A549 (cell line): Measurements from ENCODE around the gene PRPF8. TPM values are rescaled to one million over a fixed set of nuclear protein-coding genes. Genes with fewer than 3 reads are reported as not detected.

Experiments
- ATAC-seq, 2 experiments: fragments of 200-7000 bp in 1 of 2; fragments of >200 bp in 1 of 2; cut with Nextera tagmentation in 1 of 2; cut with Tn5 transposase in 1 of 2; 3 replicates each; pipeline versions ENCODE4 v1.8.0 to v1.9.1; 2018 to 2020; ENCODE audit warnings: mild to moderate bottlenecking in 1 of 2, moderate library complexity in 1 of 2
- CTCF ChIA-PET: fragments of 300-600 bp; sonication (Branson Sonifier 250); formaldehyde crosslinking; extraction: SDS; loops from one replicate; lab custom pipeline; 2021; ENCODE audit warnings: antibody characterized with exemption, inconsistent platforms; lab: Yijun Ruan, JAX
- POLR2A ChIA-PET: fragments of 350-600 bp; formaldehyde crosslinking; extraction: SDS; loops from one replicate; lab custom pipeline; 2021; ENCODE audit warnings: antibody characterized with exemption, inconsistent platforms; lab: Yijun Ruan, JAX
- DNase-seq, 2 experiments: peaks; one replicate each; pipeline versions ENCODE4 v3.0.0 to v3.0.0-alpha.2; 2011 to 2016; ENCODE audit warnings: low read depth in 1 of 2, low spot score in 1 of 2
- FAIRE-seq: peaks from 2 replicates; lab custom pipeline; 2011; peaks lifted over from hg19 to GRCh38; lab: Jason Lieb, UNC
- H3K27ac ChIP-seq, 2 experiments: fragments of >200 bp; sonication (Bioruptor Twin); formaldehyde crosslinking; 3 replicates each; pipeline ENCODE4 v1.5.1; 2016 to 2017
- H3K4me1 ChIP-seq: fragments of >200 bp; sonication (Bioruptor Twin); formaldehyde crosslinking; 3 replicates; pipeline ENCODE4 v1.6.1; 2016
- H3K4me2 ChIP-seq: fragments of >200 bp; sonication (Bioruptor Twin); formaldehyde crosslinking; 3 replicates; pipeline ENCODE4 v1.6.1; 2016
- H3K4me3 ChIP-seq: fragments of >200 bp; sonication (Bioruptor Twin); formaldehyde crosslinking; 3 replicates; pipeline ENCODE4 v1.5.1; 2016
- H3K9me3 ChIP-seq: fragments of >200 bp; sonication (Bioruptor Twin); formaldehyde crosslinking; 3 replicates; pipeline ENCODE4 v1.6.1; 2016
- CBX2 ChIP-seq: fragments of 200-600 bp; sonication (generic); IDR thresholded peaks from 2 replicates; pipeline ENCODE4 v1.6.1; 2016; ENCODE audit warnings: low read depth, mild to moderate bottlenecking, borderline replicate concordance
- CBX8 ChIP-seq: fragments of 200-600 bp; sonication (generic); IDR thresholded peaks from 2 replicates; pipeline ENCODE4 v1.6.1; 2016
- CTCF ChIP-seq: fragments of >200 bp; sonication (Bioruptor Twin); formaldehyde crosslinking; IDR thresholded peaks from 3 replicates; pipeline ENCODE4 v1.5.1; 2016
- EHMT2 ChIP-seq: fragments of 200-600 bp; sonication (generic); IDR thresholded peaks from 2 replicates; pipeline ENCODE4 v1.6.1; 2016; ENCODE audit warnings: antibody characterized with exemption, low read depth, mild to moderate bottlenecking, moderate library complexity
- FOXS1 ChIP-seq: fragments of 250-450 bp; sonication (Bioruptor Pico); IDR thresholded peaks from 2 replicates; pipeline ENCODE4 v1.5.0; 2020; ENCODE audit warnings: mild to moderate bottlenecking, moderate library complexity
- HEYL ChIP-seq: fragments of 250-450 bp; sonication (Bioruptor Pico); IDR thresholded peaks from 2 replicates; pipeline ENCODE4 v1.8.0; 2021; ENCODE audit warnings: mild to moderate bottlenecking, moderate library complexity
- HOXA7 ChIP-seq: fragments of 250-450 bp; sonication (Bioruptor Pico); IDR thresholded peaks from 2 replicates; pipeline ENCODE4 v1.5.0; 2020; ENCODE audit warnings: mild to moderate bottlenecking, moderate library complexity
- HOXB5 ChIP-seq: fragments of 250-450 bp; sonication (Bioruptor Pico); IDR thresholded peaks from 2 replicates; pipeline ENCODE4 v1.5.0; 2020; ENCODE audit warnings: mild to moderate bottlenecking, moderate library complexity
- JUNB ChIP-seq: fragments of >200 bp; sonication (Bioruptor Twin); formaldehyde crosslinking; IDR thresholded peaks from 2 replicates; pipeline ENCODE4 v1.6.1; 2016
- KDM1A ChIP-seq: fragments of 200-600 bp; sonication (generic); IDR thresholded peaks from 2 replicates; pipeline ENCODE4 v1.6.1; 2016; ENCODE audit warnings: low read depth, mild to moderate bottlenecking
- MYC ChIP-seq: IDR thresholded peaks from 2 replicates; pipeline ENCODE4 v1.6.1; 2012; ENCODE audit warnings: mild to moderate bottlenecking, inconsistent platforms, low read length, improper control_type of control experiment, borderline replicate concordance
- NR3C1 ChIP-seq: fragments of >200 bp; sonication (Bioruptor Twin); formaldehyde crosslinking; IDR thresholded peaks from 3 replicates; pipeline ENCODE4 v1.6.1; 2017
- PHF8 ChIP-seq: fragments of 200-600 bp; sonication (generic); IDR thresholded peaks from 2 replicates; pipeline ENCODE4 v1.6.1; 2016; ENCODE audit warnings: low read depth, mild to moderate bottlenecking, antibody characterized with exemption, moderate library complexity, borderline replicate concordance
- RAD21 ChIP-seq, 2 experiments: fragments of >200 bp in 1 of 2; sonication (Bioruptor Twin) in 1 of 2; formaldehyde crosslinking in 1 of 2; IDR thresholded peaks in 1 of 2; conservative IDR thresholded peaks in 1 of 2; 2 replicates in 1 of 2; 3 replicates in 1 of 2; pipeline ENCODE4 v1.6.1; 2012 to 2018; ENCODE audit warnings: inconsistent platforms in 1 of 2
- RARB ChIP-seq: fragments of 250-450 bp; sonication (Bioruptor Pico); IDR thresholded peaks from 2 replicates; pipeline ENCODE4 v1.8.0; 2021; ENCODE audit warnings: mild to moderate bottlenecking, moderate library complexity
- RCOR1 ChIP-seq: fragments of 150-350 bp; IDR thresholded peaks from 2 replicates; pipeline ENCODE4 v1.6.1; 2014; ENCODE audit warnings: antibody characterized with exemption, low read length, low read depth
- RFX5 ChIP-seq: fragments of 450-650 bp; IDR thresholded peaks from 2 replicates; pipeline ENCODE4 v1.7.1; 2014; ENCODE audit warnings: antibody characterized with exemption, mild to moderate bottlenecking, moderate library complexity
- SREBF2 ChIP-seq: fragments of 450-650 bp; IDR thresholded peaks from 2 replicates; pipeline ENCODE4 v1.6.1; 2014; ENCODE audit warnings: mild to moderate bottlenecking, moderate library complexity
- TFCP2L1 ChIP-seq: fragments of 250-450 bp; sonication (Bioruptor Pico); IDR thresholded peaks from 2 replicates; pipeline ENCODE4 v1.5.0; 2021; ENCODE audit warnings: mild to moderate bottlenecking
- TP53 ChIP-seq: fragments of 250-450 bp; sonication (Bioruptor Pico); IDR thresholded peaks from 2 replicates; pipeline ENCODE4 v1.5.0; 2021; ENCODE audit warnings: mild to moderate bottlenecking, moderate library complexity
- USF2 ChIP-seq: fragments of 450-650 bp; IDR thresholded peaks from 2 replicates; pipeline ENCODE4 v1.6.1; 2014; ENCODE audit warnings: antibody characterized with exemption
- ZFP36 ChIP-seq: fragments of 450-650 bp; IDR thresholded peaks from 2 replicates; pipeline ENCODE4 v1.6.1; 2014; ENCODE audit warnings: borderline replicate concordance; ENCODE audit not compliant: partially characterized antibody
- ZSCAN20 ChIP-seq: fragments of 250-450 bp; sonication (Bioruptor Pico); IDR thresholded peaks from 2 replicates; pipeline ENCODE4 v1.8.0; 2022; ENCODE audit warnings: mild to moderate bottlenecking, moderate library complexity
- WGBS: methylation state at CpG from one replicate; pipeline ENCODE4 v1.1.6; 2017; ENCODE audit errors: missing lambda C conversion rate; 5-methylcytosine and 5-hydroxymethylcytosine counted together
- polyA plus RNA-seq, 4 experiments: library from polyadenylated mRNA; depleted of rRNA in 3 of 4; stranded (reverse); fragments of >200 nt; fragmentation: RNase III in 1 of 4; extraction: RNeasy Plus Mini Kit Qiagen cat#74134 plus additional on column Dnase treatment in 1 of 4; gene quantifications; 2 replicates in 3 of 4; 3 replicates in 1 of 4; pipeline ENCODE4 v1.2.3, GENCODE V29; 2011 to 2017
- TF ChIP-seq, protein P1 (sequence below): fragments of 200-600 bp; sonication (generic); IDR thresholded peaks from 2 replicates; pipeline ENCODE4 v1.6.1; 2016; ENCODE audit warnings: antibody characterized with exemption, mild to moderate bottlenecking, moderate library complexity
- TF ChIP-seq, protein P2 (sequence below): fragments of >200 bp; sonication (Bioruptor Twin); formaldehyde crosslinking; IDR thresholded peaks from 3 replicates; pipeline ENCODE4 v1.6.1; 2016
- TF ChIP-seq, protein P3 (sequence below): fragments of 250-450 bp; sonication (Bioruptor Pico); IDR thresholded peaks from 2 replicates; pipeline ENCODE4 v1.5.0; 2021; ENCODE audit warnings: mild to moderate bottlenecking, moderate library complexity, borderline replicate concordance
- TF ChIP-seq, protein P4 (sequence below): fragments of >200 bp; sonication (Bioruptor Twin); formaldehyde crosslinking; IDR thresholded peaks from 2 replicates; pipeline ENCODE4 v1.6.1; 2016
- TF ChIP-seq, protein P5 (sequence below): fragments of 150-350 bp; IDR thresholded peaks from 2 replicates; pipeline ENCODE4 v1.6.1; 2014; ENCODE audit warnings: low read depth, mild to moderate bottlenecking, low read length

The PRPF8 gene
- polyA plus RNA-seq, 2 of the 4 experiments (the other 2 are of a cell fraction) = 234 to 263 TPM

DNA sequence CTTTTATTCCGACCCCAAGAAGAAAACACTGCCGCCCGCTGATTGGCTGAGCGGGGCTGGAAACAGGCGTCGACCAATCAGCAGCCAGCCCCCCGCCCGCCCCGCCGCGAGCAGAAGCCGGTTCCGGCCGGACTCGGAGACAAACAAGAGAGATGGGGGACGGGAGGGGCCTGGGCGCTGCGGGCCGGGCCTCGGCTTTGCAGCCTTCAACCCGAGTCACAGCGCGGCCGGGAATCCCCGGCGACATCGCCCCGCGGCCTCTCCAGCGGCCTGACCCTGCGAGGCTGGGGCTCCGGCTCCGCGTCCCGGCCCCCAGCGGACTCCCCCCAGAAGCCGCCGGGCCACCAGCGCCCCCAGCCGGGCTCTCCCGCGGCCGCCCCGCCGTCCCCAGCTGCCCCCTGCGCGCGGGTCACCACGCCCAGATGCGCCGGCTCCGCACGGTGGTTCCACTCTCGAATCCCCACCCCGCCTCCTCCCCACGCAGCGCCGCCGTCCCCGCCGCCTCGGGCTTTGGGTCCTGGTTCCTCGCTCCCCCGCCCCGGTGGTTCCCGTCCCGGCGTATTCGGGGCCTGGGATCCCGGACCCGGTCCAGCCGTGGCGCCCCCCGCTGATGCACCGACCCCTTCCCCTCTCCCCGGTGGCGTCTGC is 55.7 kb downstream of the PRPF8 start:
- H3K4me3 ChIP-seq = peak overlapping the region; percentile 71
- no peaks in the 10 kb centered on the region for H3K9me3 ChIP-seq
- H3K27ac ChIP-seq = peak overlapping the region; percentile 80 to 88
- ChIA-PET POLR2A (interaction anchor here (0.6 to 3.4 kb wide), 13 partner anchors 11 to 141 kb away, joined by 3 to 49 read pairs (median 9); partner anchors contain the start of genes INPP5K and PITPNA), CTCF (interaction anchor here (0.7 to 14.7 kb wide), 30 partner anchors 10 to 357 kb away, joined by 3 to 497 read pairs (median 10); partner anchors contain the start of genes INPP5K, MYO1C, PITPNA and RILP)
- H3K4me1 ChIP-seq = 0 out of 3 replicates have a peak, but pooled peaks cover 4% of the 10 kb centered on the region
- 1% methylated on average over 27 of the region's 77 CpGs for WGBS
- ATAC-seq (peak; percentile 85 to 88), DNase-seq (peak; percentile 97 to 100), FAIRE-seq (no peak)
- peak overlapping the region; percentile 95 for H3K4me2 ChIP-seq
- TF ChIP-seq CTCF = peak; percentile 62
- peak; percentile 53; the same call in 1 of the 2 replicates for TF ChIP-seq PHF8
- no peak for TF ChIP-seq ZSCAN20 (CRISPR knock-in tag)
- TF ChIP-seq HEYL = no peak
- TF ChIP-seq, protein P1, sequence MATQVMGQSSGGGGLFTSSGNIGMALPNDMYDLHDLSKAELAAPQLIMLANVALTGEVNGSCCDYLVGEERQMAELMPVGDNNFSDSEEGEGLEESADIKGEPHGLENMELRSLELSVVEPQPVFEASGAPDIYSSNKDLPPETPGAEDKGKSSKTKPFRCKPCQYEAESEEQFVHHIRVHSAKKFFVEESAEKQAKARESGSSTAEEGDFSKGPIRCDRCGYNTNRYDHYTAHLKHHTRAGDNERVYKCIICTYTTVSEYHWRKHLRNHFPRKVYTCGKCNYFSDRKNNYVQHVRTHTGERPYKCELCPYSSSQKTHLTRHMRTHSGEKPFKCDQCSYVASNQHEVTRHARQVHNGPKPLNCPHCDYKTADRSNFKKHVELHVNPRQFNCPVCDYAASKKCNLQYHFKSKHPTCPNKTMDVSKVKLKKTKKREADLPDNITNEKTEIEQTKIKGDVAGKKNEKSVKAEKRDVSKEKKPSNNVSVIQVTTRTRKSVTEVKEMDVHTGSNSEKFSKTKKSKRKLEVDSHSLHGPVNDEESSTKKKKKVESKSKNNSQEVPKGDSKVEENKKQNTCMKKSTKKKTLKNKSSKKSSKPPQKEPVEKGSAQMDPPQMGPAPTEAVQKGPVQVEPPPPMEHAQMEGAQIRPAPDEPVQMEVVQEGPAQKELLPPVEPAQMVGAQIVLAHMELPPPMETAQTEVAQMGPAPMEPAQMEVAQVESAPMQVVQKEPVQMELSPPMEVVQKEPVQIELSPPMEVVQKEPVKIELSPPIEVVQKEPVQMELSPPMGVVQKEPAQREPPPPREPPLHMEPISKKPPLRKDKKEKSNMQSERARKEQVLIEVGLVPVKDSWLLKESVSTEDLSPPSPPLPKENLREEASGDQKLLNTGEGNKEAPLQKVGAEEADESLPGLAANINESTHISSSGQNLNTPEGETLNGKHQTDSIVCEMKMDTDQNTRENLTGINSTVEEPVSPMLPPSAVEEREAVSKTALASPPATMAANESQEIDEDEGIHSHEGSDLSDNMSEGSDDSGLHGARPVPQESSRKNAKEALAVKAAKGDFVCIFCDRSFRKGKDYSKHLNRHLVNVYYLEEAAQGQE = peak; percentile 59
- TF ChIP-seq CBX8 = no peak
- TF ChIP-seq SREBF2 = no peak
- no peak for TF ChIP-seq TP53
- TF ChIP-seq NR3C1 = no peak
- no peak for TF ChIP-seq KDM1A
- TF ChIP-seq USF2 = no peak
- TF ChIP-seq TFCP2L1 = no peak
- TF ChIP-seq ZFP36 = no peak
- TF ChIP-seq RAD21 (conservative IDR thresholded peaks at IDR 0.05 in 1 of 2, IDR thresholded peaks at IDR 0.05 in 1 of 2) = peak; percentile 38 to 84; a peak in 4 of 5 replicates
- no peak for TF ChIP-seq HOXA7
- no peak for TF ChIP-seq HOXB5 (CRISPR knock-in tag)
- TF ChIP-seq RARB = no peak
- 0 out of 2 replicates have a peak, but pooled peaks have one; percentile 5 for TF ChIP-seq RCOR1
- TF ChIP-seq FOXS1 (CRISPR knock-in tag) = no peak
- no peak for TF ChIP-seq CBX2
- TF ChIP-seq JUNB = no peak
- TF ChIP-seq MYC = no peak
- TF ChIP-seq, protein P2, sequence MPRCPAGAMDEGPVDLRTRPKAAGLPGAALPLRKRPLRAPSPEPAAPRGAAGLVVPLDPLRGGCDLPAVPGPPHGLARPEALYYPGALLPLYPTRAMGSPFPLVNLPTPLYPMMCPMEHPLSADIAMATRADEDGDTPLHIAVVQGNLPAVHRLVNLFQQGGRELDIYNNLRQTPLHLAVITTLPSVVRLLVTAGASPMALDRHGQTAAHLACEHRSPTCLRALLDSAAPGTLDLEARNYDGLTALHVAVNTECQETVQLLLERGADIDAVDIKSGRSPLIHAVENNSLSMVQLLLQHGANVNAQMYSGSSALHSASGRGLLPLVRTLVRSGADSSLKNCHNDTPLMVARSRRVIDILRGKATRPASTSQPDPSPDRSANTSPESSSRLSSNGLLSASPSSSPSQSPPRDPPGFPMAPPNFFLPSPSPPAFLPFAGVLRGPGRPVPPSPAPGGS = peak; percentile 79; the same call in 2 of the 3 replicates
- TF ChIP-seq, protein P3, sequence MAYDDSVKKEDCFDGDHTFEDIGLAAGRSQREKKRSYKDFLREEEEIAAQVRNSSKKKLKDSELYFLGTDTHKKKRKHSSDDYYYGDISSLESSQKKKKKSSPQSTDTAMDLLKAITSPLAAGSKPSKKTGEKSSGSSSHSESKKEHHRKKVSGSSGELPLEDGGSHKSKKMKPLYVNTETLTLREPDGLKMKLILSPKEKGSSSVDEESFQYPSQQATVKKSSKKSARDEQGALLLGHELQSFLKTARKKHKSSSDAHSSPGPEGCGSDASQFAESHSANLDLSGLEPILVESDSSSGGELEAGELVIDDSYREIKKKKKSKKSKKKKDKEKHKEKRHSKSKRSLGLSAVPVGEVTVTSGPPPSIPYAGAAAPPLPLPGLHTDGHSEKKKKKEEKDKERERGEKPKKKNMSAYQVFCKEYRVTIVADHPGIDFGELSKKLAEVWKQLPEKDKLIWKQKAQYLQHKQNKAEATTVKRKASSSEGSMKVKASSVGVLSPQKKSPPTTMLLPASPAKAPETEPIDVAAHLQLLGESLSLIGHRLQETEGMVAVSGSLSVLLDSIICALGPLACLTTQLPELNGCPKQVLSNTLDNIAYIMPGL = no peak
- TF ChIP-seq, protein P4, sequence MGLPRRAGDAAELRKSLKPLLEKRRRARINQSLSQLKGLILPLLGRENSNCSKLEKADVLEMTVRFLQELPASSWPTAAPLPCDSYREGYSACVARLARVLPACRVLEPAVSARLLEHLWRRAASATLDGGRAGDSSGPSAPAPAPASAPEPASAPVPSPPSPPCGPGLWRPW = no peak
- TF ChIP-seq, protein P5, sequence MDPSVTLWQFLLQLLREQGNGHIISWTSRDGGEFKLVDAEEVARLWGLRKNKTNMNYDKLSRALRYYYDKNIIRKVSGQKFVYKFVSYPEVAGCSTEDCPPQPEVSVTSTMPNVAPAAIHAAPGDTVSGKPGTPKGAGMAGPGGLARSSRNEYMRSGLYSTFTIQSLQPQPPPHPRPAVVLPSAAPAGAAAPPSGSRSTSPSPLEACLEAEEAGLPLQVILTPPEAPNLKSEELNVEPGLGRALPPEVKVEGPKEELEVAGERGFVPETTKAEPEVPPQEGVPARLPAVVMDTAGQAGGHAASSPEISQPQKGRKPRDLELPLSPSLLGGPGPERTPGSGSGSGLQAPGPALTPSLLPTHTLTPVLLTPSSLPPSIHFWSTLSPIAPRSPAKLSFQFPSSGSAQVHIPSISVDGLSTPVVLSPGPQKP = no peak
- TF ChIP-seq EHMT2 = no peak
- TF ChIP-seq RFX5 = peak; percentile 88
